ENCODE results near the gene PEAK1.
A peak's percentile ranks its signal among the peaks of the same experiment; 100 is the strongest.

Gene PEAK1

GRCh38 chr15:77112838-77113504 is 306.9 kb downstream of the PEAK1 start:
- Histone ChIP-seq H4K20me1 (ENCODE audit: low read depth, low read length) (no peaks in the 10 kb centered on the region), H3K9ac (ENCODE audit: low read length) (no peak overlapping the region), H3K79me2 (ENCODE audit: insufficient read depth, low read length) (no peaks in the 10 kb centered on the region), H3K27ac (ENCODE audit: low read depth, low read length) (no peak overlapping the region), H3F3A (ENCODE audit: insufficient read depth) (no peaks in the 10 kb centered on the region), H3K36me3 (ENCODE audit: low read length) (no peaks in the 10 kb centered on the region), H3K9me2 (replicated peaks; ENCODE audit: insufficient read depth, low read length) (no peaks in the 10 kb centered on the region), H3K27me3 (ENCODE audit: low read length) (no peaks in the 10 kb centered on the region), H2AFZ (ENCODE audit: low read depth, low read length, severe bottlenecking) (no peak overlapping the region), H3K9me3 (ENCODE audit: insufficient read depth, low read length) (no peaks in the 10 kb centered on the region), H3K4me3 (ENCODE audit: insufficient read depth, low read length, poor library complexity, severe bottlenecking) (no peak overlapping the region), H3K4me2 (ENCODE audit: low read depth, low read length, poor library complexity, severe bottlenecking) (no peak overlapping the region)
- TF ChIP-seq, protein P1, sequence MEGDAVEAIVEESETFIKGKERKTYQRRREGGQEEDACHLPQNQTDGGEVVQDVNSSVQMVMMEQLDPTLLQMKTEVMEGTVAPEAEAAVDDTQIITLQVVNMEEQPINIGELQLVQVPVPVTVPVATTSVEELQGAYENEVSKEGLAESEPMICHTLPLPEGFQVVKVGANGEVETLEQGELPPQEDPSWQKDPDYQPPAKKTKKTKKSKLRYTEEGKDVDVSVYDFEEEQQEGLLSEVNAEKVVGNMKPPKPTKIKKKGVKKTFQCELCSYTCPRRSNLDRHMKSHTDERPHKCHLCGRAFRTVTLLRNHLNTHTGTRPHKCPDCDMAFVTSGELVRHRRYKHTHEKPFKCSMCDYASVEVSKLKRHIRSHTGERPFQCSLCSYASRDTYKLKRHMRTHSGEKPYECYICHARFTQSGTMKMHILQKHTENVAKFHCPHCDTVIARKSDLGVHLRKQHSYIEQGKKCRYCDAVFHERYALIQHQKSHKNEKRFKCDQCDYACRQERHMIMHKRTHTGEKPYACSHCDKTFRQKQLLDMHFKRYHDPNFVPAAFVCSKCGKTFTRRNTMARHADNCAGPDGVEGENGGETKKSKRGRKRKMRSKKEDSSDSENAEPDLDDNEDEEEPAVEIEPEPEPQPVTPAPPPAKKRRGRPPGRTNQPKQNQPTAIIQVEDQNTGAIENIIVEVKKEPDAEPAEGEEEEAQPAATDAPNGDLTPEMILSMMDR (IDR thresholded peaks at IDR 0.05; ENCODE audit: insufficient read depth, low read length, poor library complexity, severe bottlenecking): no peak
- TF ChIP-seq EZH2phosphoT487 (conservative IDR thresholded peaks at IDR 0.05; ENCODE audit: low read length): no peak

- no peaks in the 10 kb centered on the region for H3K9me2 ChIP-seq (replicated peaks; ENCODE audit: insufficient read depth, low read length)
- TF ChIP-seq, protein P1 (IDR thresholded peaks at IDR 0.05; ENCODE audit: insufficient read depth, low read length, poor library complexity, severe bottlenecking): no peak
- TF ChIP-seq EZH2phosphoT487 (conservative IDR thresholded peaks at IDR 0.05; ENCODE audit: low read length): no peak
- no peak overlapping the region for H2AFZ ChIP-seq (ENCODE audit: low read depth, low read length, severe bottlenecking)
- no peaks in the 10 kb centered on the region for H4K20me1 ChIP-seq (ENCODE audit: low read depth, low read length)
- H3F3A ChIP-seq (ENCODE audit: insufficient read depth): no peaks in the 10 kb centered on the region
- H3K27me3 ChIP-seq (ENCODE audit: low read length): no peaks in the 10 kb centered on the region
- no peaks in the 10 kb centered on the region for H3K36me3 ChIP-seq (ENCODE audit: low read length)
- H3K27ac ChIP-seq (ENCODE audit: low read depth, low read length): no peak overlapping the region
- no peak overlapping the region for H3K4me3 ChIP-seq (ENCODE audit: insufficient read depth, low read length, poor library complexity, severe bottlenecking)
- no peak overlapping the region for H3K9ac ChIP-seq (ENCODE audit: low read length)
- no peak overlapping the region for H3K4me2 ChIP-seq (ENCODE audit: low read depth, low read length, poor library complexity, severe bottlenecking)
- no peaks in the 10 kb centered on the region for H3K79me2 ChIP-seq (ENCODE audit: insufficient read depth, low read length)
- H3K9me3 ChIP-seq (ENCODE audit: insufficient read depth, low read length): no peaks in the 10 kb centered on the region
Observed at GRCh38 chr15:77111789-77112188, 308.1 kb downstream of the PEAK1 start.

- Histone ChIP-seq H3K36me3 (ENCODE audit: low read length) (no peaks in the 10 kb centered on the region), H3K4me2 (ENCODE audit: low read depth, low read length, poor library complexity, severe bottlenecking) (no peak overlapping the region), H3K9ac (ENCODE audit: low read length) (no peak overlapping the region), H3K9me2 (replicated peaks; ENCODE audit: insufficient read depth, low read length) (no peaks in the 10 kb centered on the region), H2AFZ (ENCODE audit: low read depth, low read length, severe bottlenecking) (no peak overlapping the region), H3K79me2 (ENCODE audit: insufficient read depth, low read length) (no peaks in the 10 kb centered on the region), H3K27me3 (ENCODE audit: low read length) (no peaks in the 10 kb centered on the region), H3K4me3 (ENCODE audit: insufficient read depth, low read length, poor library complexity, severe bottlenecking) (no peak overlapping the region), H3K9me3 (ENCODE audit: insufficient read depth, low read length) (no peaks in the 10 kb centered on the region), H4K20me1 (ENCODE audit: low read depth, low read length) (no peaks in the 10 kb centered on the region), H3F3A (ENCODE audit: insufficient read depth) (no peaks in the 10 kb centered on the region), H3K27ac (ENCODE audit: low read depth, low read length) (no peak overlapping the region)
- TF ChIP-seq, protein P1 (IDR thresholded peaks at IDR 0.05; ENCODE audit: insufficient read depth, low read length, poor library complexity, severe bottlenecking): peak; percentile 48
- no peak for TF ChIP-seq EZH2phosphoT487 (conservative IDR thresholded peaks at IDR 0.05; ENCODE audit: low read length)
Observed at GRCh38 chr15:77107531-77108355, 312.2 kb downstream of the PEAK1 start.

All from SU-DHL-6 (cell line).